ENCODE data around the gene VWA3B. TPM values are rescaled to one million over a fixed set of nuclear protein-coding genes. Genes with fewer than 3 reads are reported as not detected.
"Not testable (repeated sequence)": the region's sequence is repeated elsewhere in the genome, so short reads cannot be mapped to it uniquely, and the experiment has no call there.

VWA3B gene
- total RNA-seq, 8 experiments from 2014 or later, result 0.17 to 2.1 (median 0.44) TPM

- no peak overlapping the region for H3K27ac ChIP-seq
- no peak for ATAC-seq (replicated peaks in 6 of 8)
- in situ Hi-C loops (cut with MboI; ENCODE audit: low pct_unique_long_range_greater_than_20kb in 2 of 9, low sequenced_read_pairs in 9 of 9, unreplicated experiment in 9 of 9), result no loop called here
- H3K4me1 ChIP-seq (replicated peaks in 1 of 2), result no peaks in the 10 kb centered on the region
- no peak overlapping the region for H3K4me3 ChIP-seq
- 21 to 100% (median 80%) methylated on average over 1 to 3 of the region's 3 CpGs; no CpG with 5 or more reads in 1 of the 10 experiments for WGBS, 10 experiments
Observed at GRCh38 chr2:98093146-98093545, 6.2 kb downstream of the VWA3B start.

- ATAC-seq (replicated peaks in 6 of 8), result no peak
- in situ Hi-C loops (cut with MboI; ENCODE audit: low pct_unique_long_range_greater_than_20kb in 2 of 9, low sequenced_read_pairs in 9 of 9, unreplicated experiment in 9 of 9), result no loop called here
- Histone ChIP-seq H3K4me3 (no peak overlapping the region), H3K4me1 (replicated peaks in 1 of 2) (no peaks in the 10 kb centered on the region), H3K27ac (no peak overlapping the region)
- 29 to 97% (median 70%) methylated on average over 2 to 5 of the region's 5 CpGs; no CpG with 5 or more reads in 1 of the 10 experiments for WGBS, 10 experiments
Observed at GRCh38 chr2:98093611-98094010, 6.6 kb downstream of the VWA3B start.

GRCh38 chr2:98099939-98100743, 13.2 kb downstream of the VWA3B start:
- H3K4me3 ChIP-seq, result no peak overlapping the region
- H3K4me1 ChIP-seq (replicated peaks in 1 of 2), result no peaks in the 10 kb centered on the region
- ATAC-seq (replicated peaks in 6 of 8), result peak in 1 of 8 experiments; percentile 16
- 18 to 90% (median 66%) methylated on average over 1 to 5 of the region's 6 CpGs; no CpG with 5 or more reads in 2 of the 10 experiments for WGBS, 10 experiments
- no peak overlapping the region for H3K27ac ChIP-seq
- in situ Hi-C loops (cut with MboI; ENCODE audit: low pct_unique_long_range_greater_than_20kb in 2 of 9, low sequenced_read_pairs in 9 of 9, unreplicated experiment in 9 of 9), result no loop called here

- 80 to 100% (median 89%) methylated on average over 1 to 9 of the region's 17 CpGs; no CpG with 5 or more reads in 1 of the 10 experiments for WGBS, 10 experiments
- H3K27ac ChIP-seq; H3K4me3 ChIP-seq; in situ Hi-C loops (cut with MboI; ENCODE audit: low pct_unique_long_range_greater_than_20kb in 2 of 9, low sequenced_read_pairs in 9 of 9, unreplicated experiment in 9 of 9); ATAC-seq (replicated peaks in 6 of 8); H3K4me1 ChIP-seq (replicated peaks in 1 of 2): not testable (repeated sequence)
Observed at GRCh38 chr2:98102315-98102714, 15.3 kb downstream of the VWA3B start.

GRCh38 chr2:98102878-98103277, 15.9 kb downstream of the VWA3B start:
- H3K4me1 ChIP-seq (replicated peaks in 1 of 2), result no peaks in the 10 kb centered on the region
- in situ Hi-C loops (cut with MboI; ENCODE audit: low pct_unique_long_range_greater_than_20kb in 2 of 9, low sequenced_read_pairs in 9 of 9, unreplicated experiment in 9 of 9), result no loop called here
- H3K27ac ChIP-seq, result no peak overlapping the region
- H3K4me3 ChIP-seq, result no peak overlapping the region
- no peak for ATAC-seq (replicated peaks in 6 of 8)

- H3K4me3 ChIP-seq, result no peak overlapping the region
- no peak overlapping the region for H3K27ac ChIP-seq
- no peaks in the 10 kb centered on the region for H3K4me1 ChIP-seq (replicated peaks in 1 of 2)
- in situ Hi-C loops (cut with MboI; ENCODE audit: low pct_unique_long_range_greater_than_20kb in 2 of 9, low sequenced_read_pairs in 9 of 9, unreplicated experiment in 9 of 9), result no loop called here
- WGBS, 10 experiments, result 14 to 100% (median 73%) methylated on average over 1 to 2 of the region's 2 CpGs
- no peak for ATAC-seq (replicated peaks in 6 of 8)
Observed at GRCh38 chr2:98108110-98108509, 21.1 kb downstream of the VWA3B start.

- no peak for ATAC-seq (replicated peaks in 6 of 8)
- H3K27ac ChIP-seq, result no peak overlapping the region
- 0 to 83% (median 7%) methylated on average over 1 to 2 of the region's 2 CpGs; no CpG with 5 or more reads in 3 of the 10 experiments for WGBS, 10 experiments
- H3K4me3 ChIP-seq, result no peak overlapping the region
- H3K4me1 ChIP-seq (replicated peaks in 1 of 2), result peaks cover 0 to 5% of the 10 kb centered on the region in 2 donors
- in situ Hi-C loops (cut with MboI; ENCODE audit: low pct_unique_long_range_greater_than_20kb in 2 of 9, low sequenced_read_pairs in 9 of 9, unreplicated experiment in 9 of 9), result no loop called here
Observed at GRCh38 chr2:98110741-98111140, 23.8 kb downstream of the VWA3B start.

GRCh38 chr2:98114643-98115330, 27.8 kb downstream of the VWA3B start:
- in situ Hi-C loops (cut with MboI; ENCODE audit: low pct_unique_long_range_greater_than_20kb in 2 of 9, low sequenced_read_pairs in 9 of 9, unreplicated experiment in 9 of 9), result no loop called here
- Histone ChIP-seq H3K27ac (no peak overlapping the region), H3K4me3 (no peak overlapping the region), H3K4me1 (replicated peaks in 1 of 2) (peaks cover 0 to 5% of the 10 kb centered on the region in 2 donors)
- WGBS, 10 experiments, result 28 to 90% (median 67%) methylated on average over 1 to 6 of the region's 6 CpGs
- peak in 2 of 8 experiments; percentile 31 to 36 for ATAC-seq (replicated peaks in 6 of 8)

GRCh38 chr2:98118161-98118560, 31.2 kb downstream of the VWA3B start:
- peaks cover 0 to 5% of the 10 kb centered on the region in 2 donors for H3K4me1 ChIP-seq (replicated peaks in 1 of 2)
- no peak overlapping the region for H3K27ac ChIP-seq
- in situ Hi-C loops (cut with MboI; ENCODE audit: low pct_unique_long_range_greater_than_20kb in 2 of 9, low sequenced_read_pairs in 9 of 9, unreplicated experiment in 9 of 9), result no loop called here
- no peak overlapping the region for H3K4me3 ChIP-seq
- WGBS, 10 experiments, result 50 to 100% (median 83%) methylated on average over 1 to 4 of the region's 4 CpGs; no CpG with 5 or more reads in 3 of the 10 experiments
- no peak for ATAC-seq (replicated peaks in 6 of 8)

- Histone ChIP-seq H3K27ac (no peak overlapping the region), H3K4me1 (replicated peaks in 1 of 2) (peaks cover 0 to 5% of the 10 kb centered on the region in 2 donors), H3K4me3 (no peak overlapping the region)
- 13 to 80% (median 38%) methylated on average over 1 to 2 of the region's 2 CpGs; no CpG with 5 or more reads in 1 of the 10 experiments for WGBS, 10 experiments
- in situ Hi-C loops (cut with MboI; ENCODE audit: low pct_unique_long_range_greater_than_20kb in 2 of 9, low sequenced_read_pairs in 9 of 9, unreplicated experiment in 9 of 9), result no loop called here
- ATAC-seq (replicated peaks in 6 of 8), result no peak
Observed at GRCh38 chr2:98118852-98119251, 31.9 kb downstream of the VWA3B start.

GRCh38 chr2:98121149-98121548, 34.2 kb downstream of the VWA3B start:
- Histone ChIP-seq H3K4me3 (no peak overlapping the region), H3K27ac (no peak overlapping the region), H3K4me1 (replicated peaks in 1 of 2) (no peaks in the 10 kb centered on the region)
- in situ Hi-C loops (cut with MboI; ENCODE audit: low pct_unique_long_range_greater_than_20kb in 2 of 9, low sequenced_read_pairs in 9 of 9, unreplicated experiment in 9 of 9), result no loop called here
- 25 to 100% (median 90%) methylated on average over 1 to 4 of the region's 8 CpGs; no CpG with 5 or more reads in 5 of the 10 experiments for WGBS, 10 experiments
- no peak for ATAC-seq (replicated peaks in 6 of 8)

GRCh38 chr2:98122524-98122923, 35.6 kb downstream of the VWA3B start:
- Histone ChIP-seq H3K4me3 (no peak overlapping the region), H3K27ac (no peak overlapping the region), H3K4me1 (replicated peaks in 1 of 2) (no peaks in the 10 kb centered on the region)
- in situ Hi-C loops (cut with MboI; ENCODE audit: low pct_unique_long_range_greater_than_20kb in 2 of 9, low sequenced_read_pairs in 9 of 9, unreplicated experiment in 9 of 9), result no loop called here
- WGBS, 10 experiments, result 0 to 100% (median 77%) methylated on average over 1 to 3 of the region's 3 CpGs; no CpG with 5 or more reads in 1 of the 10 experiments
- no peak for ATAC-seq (replicated peaks in 6 of 8)

- in situ Hi-C loops (cut with MboI; ENCODE audit: low pct_unique_long_range_greater_than_20kb in 2 of 9, low sequenced_read_pairs in 9 of 9, unreplicated experiment in 9 of 9), result no loop called here
- Histone ChIP-seq H3K4me1 (replicated peaks in 1 of 2) (no peaks in the 10 kb centered on the region), H3K4me3 (no peak overlapping the region), H3K27ac (no peak overlapping the region)
- 0 to 100% (median 50%) methylated on average over 1 to 7 of the region's 8 CpGs; no CpG with 5 or more reads in 1 of the 10 experiments for WGBS, 10 experiments
- no peak for ATAC-seq (replicated peaks in 6 of 8)
Observed at GRCh38 chr2:98123286-98123685, 36.3 kb downstream of the VWA3B start.
